GM19238 (cell line): ENCODE measurements around the gene MBD4.

Source experiments
- DNase-seq: peaks from one replicate; pipeline ENCODE4 v3.0.0; 2011; ENCODE audit warnings: low spot score; ENCODE audit not compliant: insufficient read length

MBD4 gene

DNA sequence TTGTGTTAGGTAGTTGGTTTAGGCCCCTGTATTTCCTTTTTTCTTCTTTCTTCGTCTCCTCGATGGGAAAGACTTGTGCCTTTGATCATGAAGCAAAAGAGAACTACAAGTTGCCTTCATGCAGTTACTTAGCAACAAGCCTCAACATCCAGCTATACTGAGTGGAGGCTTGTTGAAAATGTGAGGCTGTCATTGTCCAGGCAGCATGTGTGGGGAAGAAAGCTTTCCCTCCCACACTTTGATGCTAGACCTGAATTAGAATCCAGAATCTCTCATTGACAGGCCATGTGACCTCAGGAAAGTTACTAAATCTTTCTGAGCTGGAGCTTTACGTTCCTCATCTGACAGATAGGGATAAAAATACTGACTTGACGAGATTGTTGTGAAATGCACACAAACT lies 24.0 kb upstream of the MBD4 start:
- DNase-seq = no peak

DNA sequence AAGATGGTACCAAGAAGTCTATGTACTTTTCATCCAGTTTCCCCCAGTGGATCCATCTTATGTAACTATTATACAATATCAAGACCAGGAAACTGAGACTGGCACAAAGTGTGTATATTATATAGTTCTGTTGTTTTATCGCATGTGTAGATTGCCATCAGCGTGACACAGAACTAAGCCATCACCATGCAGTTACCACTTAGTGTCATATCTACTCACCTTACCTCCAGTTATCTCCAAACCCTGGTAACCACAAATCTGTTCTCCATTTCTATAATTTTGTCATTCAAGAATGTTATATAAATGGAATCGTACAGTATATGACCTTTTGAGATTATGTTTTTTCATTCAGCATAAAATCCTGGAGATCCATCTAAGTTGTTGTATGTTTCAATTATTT lies 23.3 kb upstream of the MBD4 start:
- DNase-seq = no peak

DNA sequence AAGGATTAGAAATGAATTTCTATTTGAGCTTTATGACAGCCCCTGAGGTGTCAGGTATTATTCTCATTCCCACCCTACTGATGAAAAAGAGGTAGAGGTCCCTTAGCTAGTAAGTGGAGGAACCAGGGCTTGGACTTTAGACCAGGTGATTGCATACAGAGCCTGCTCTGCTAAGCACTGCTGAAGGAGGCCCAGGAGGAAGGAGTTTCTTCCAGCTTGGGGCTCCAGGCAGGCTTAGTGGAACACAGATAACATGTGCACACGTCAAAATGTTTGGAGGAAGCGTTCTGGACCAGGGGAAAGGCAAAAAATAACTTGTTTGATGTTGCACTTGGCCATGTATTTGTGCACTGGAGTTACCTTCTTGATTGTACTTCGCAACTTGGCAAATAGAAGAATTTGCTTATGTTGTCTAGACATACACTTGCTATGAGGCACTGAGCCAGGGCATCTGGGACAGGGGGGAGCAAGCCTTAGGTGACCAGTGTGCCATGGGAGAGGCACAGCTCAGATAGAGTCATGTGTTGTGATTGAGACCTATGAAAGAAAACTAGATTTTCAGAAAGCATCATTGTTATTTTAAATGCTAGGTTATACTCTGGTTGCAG lies 22.7 kb upstream of the MBD4 start:
- no peak for DNase-seq

DNA sequence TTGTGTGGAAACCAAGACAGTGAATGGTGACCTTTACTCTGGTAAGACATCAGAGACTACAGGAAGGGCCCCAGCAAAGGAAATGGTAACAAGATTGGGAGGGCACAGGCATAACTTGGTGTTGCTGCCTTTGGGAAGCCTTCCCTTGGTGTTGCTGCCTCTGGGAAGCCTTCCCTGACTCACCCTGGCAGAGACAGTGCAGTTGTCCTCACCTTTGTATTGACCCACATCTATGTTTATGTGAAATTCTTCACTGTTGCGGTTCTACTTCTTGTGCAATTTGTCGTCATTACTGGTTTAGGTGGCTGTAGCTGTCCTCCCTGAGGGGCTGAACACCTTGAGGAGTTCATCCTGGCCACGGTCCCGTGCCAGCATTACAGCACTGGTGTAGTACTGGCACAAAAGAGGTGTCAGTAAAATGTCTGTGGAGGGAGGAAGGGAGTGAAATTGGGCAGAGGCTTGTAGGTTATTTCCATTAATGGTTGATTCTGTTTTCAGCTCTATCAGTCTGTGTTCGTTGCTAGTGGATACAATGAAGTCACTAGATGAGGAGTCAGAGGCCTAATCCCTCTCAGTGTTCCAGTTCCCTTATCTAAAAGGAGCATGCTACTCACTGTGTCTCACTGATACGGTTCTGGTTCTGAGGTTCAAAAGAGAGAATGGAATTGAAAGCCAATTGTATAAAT lies 21.9 kb upstream of the MBD4 start:
- DNase-seq = no peak

DNA sequence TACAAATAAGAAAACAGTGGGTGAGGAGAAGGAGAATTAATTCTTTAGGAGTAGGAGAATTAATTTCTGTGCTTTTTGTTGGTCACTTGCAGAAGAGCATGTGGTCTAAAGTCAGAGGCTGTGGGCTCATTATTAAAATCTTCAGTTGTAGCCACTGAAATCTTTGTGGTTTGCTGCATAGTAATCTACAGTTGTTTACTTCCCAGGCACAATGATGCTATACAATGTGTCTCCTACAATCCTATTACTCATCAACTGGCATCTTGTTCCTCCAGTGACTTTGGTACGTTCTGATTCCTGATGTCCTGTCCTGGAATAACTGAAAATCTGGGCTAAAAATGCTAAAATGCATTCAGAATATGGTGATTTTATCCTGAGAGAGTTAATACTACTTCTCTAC lies 21.3 kb upstream of the MBD4 start:
- no peak for DNase-seq

DNA sequence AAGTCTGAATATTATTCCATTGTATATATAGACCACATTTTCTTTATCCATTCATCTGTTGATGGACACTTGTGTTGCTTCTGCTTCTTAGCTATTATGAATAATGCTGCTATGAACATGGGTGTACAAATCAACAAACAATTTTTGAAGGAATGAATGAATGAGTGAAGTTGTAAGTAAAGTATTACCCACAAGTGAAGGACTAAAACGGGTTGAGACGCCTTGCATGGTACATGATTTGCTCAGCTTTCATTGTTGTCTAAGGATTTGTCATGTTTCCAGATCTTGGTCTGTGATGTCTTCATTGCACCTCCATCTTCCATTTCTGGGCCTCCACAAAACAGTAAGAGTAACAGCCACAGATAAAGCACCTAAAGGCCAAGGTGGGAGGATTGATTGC lies 20.8 kb upstream of the MBD4 start:
- DNase-seq = no peak

DNA sequence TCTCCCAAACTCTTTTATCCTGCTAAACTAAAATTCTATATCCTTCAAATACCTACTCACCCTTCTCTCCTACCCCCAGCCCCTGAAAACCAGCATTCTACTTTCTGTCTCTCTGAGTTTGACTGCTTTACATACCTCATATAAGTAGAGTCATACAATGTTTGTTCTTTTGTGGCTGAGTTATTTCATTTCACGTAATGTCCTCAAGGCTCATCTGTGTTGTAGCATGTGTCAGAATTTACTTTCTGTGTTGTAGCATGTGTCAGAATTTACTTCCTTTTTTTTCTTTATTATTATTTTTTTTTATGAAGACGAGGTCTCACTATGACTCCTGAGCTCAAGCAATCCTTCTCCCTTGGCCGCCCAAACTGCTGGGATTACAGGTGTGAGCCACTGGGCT lies 20.4 kb upstream of the MBD4 start:
- DNase-seq = no peak

DNA sequence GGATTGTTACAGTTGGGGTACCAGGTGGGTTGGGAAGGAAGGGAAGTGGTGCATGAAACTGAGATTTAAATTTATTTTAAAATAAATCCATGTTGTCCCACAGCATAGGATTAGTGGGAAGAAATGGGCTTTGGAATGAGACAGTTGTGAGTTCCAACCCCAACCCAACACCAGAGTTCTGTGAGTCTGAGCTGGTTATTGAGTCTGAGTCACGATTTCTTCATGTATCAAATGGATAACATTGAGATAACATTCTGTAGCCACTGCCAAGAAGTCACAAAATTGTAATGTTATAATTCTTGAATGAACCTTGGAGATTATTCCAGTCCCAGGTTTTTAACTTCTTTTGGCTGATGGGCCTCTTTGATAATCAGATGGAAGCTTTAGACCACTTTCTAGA lies 14.0 kb upstream of the MBD4 start:
- no peak for DNase-seq

DNA sequence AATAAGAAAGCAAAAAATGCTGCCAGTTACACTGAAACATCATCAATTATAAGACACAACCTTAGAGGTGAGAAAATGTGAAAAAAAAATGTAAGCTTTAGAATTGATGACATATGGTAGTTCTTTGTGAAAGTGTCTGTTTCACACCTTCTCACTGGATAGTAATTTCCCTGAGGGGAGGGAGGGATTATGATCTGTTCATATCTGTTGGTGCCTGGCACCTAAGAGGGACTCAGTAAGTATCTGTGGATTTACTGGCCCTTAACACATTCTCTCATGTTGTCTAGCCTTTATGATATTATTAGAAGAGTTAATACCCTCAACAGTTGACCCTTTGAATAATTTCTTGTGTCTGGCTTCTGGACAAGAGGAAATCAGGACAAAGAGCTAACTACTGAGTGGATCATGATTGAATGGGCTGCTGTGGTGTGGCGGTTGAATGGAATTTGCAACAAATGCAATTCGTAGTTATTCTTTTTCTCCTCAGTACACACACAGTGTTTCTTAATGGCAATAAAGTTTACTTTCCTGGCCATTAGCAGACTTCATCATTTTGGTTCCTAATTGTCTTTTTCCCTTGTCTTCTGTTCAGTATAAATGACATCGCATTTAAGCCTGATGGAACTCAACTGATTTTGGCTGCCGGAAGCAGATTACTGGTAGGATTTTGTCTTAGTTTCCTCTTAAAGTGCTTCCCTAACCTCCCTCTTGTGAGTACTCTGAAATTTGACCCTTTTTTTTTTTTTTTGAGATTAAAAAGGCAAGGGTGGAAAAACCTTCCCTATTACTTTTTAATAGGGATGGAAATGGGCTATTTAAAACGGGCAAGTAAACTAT lies 9.7 kb upstream of the MBD4 start:
- no peak for DNase-seq

DNA sequence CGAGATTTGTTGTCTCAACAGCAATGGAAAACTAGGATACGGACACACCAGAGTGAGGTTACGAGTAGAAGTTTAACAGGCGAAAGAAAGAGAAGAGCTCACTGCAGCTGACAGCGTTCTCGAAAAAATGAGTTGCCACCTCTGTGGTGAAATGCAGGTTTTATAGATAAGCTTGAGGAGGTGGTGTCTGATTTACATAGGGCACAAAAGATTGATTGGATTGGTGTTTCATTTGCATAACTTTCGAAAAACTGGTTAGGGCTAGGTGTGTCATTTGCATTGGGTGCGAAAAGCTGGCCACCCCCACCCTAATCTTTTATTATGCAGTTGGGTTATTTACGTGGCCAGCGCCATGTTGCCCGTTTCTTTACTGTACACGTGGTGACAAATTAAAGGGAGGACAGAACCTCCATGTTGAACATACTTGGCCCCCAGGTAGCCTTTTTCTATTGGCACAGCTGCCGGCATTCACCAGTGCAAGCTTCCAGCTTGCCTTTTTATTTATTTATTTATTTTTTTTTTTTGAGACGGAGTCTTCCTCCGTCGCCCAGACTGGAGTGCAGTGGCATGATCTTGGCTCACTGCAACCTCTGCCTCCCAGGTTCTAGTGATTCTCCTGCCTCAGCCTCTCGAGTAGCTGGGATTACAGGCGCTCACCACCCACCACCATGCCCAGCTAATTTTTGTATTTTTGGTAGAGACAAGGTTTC lies 8.6 kb upstream of the MBD4 start:
- DNase-seq = no peak

DNA sequence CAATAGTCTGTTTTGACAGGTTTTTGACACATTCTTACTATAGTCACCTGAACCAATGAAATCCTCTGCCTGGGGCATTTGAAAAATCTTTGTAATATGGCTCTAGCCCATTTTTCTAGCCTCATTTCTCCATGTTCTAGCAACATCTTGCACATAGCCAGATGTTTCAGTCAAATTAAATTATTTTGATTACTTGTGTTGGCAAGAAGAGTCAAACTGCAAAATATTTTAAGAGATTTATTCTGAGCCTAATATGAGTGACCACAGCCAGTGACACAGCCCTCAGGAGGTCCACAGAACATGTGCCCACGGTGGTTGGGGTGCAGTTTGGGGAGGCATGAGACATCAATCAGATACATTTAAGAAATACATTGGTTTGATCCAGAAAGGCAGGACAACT lies 7.2 kb upstream of the MBD4 start:
- no peak for DNase-seq

DNA sequence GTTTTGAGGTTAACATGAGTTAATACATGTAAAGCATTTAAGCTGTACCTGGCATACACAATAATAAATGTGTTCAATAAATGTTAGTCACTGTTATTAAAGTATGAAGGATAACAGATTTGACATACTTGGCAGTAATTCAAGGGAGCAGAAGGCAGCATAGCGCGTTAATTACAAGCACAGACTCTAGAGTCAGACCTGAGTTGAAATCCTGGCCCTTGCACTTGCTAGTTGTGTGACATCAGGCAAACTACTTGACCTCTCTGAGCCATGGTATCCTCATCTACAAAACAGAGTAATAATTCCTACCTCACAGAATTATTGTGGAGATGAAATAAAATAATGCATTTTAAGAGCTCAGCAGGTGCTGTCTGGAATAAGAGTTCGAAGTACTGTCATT lies 5.7 kb upstream of the MBD4 start:
- no peak for DNase-seq

DNA sequence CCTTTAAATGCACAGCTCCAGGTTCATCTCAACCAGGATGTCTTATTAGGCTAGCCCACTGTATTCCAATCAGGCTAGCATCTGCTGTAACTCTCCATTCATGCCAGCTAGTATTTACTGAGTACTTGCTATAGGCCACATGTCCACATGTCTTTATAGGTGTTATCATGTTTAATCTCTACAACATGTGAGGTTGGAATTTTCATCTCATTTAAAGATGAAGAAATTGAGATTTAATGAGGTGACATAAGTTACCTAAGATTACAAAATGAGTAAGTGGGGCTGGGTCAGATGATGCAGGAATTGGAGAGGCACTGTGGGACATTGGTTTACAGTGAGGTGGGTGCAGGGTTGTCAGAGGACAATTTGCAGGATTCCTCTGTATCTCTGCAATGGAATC lies 3.2 kb upstream of the MBD4 start:
- no peak for DNase-seq

DNA sequence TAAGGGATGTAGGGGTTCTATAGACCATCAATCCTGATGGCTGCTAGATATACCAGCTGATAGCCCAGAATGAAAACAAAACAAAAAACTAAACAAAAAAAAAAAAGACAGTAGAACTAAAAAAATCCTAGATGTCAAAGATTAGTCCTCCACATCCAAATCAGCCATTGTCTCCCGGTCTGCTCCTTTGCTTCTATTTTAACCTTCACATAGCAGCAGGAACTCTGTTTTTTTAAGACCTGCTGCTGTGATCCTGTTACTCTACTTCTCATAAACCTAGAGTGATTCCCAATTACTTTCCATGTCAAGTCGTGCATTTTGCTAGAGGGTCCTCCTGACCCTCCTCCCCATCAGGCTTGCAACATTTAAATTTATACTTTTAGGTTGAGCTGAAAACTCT lies 2.7 kb upstream of the MBD4 start:
- DNase-seq = no peak

DNA sequence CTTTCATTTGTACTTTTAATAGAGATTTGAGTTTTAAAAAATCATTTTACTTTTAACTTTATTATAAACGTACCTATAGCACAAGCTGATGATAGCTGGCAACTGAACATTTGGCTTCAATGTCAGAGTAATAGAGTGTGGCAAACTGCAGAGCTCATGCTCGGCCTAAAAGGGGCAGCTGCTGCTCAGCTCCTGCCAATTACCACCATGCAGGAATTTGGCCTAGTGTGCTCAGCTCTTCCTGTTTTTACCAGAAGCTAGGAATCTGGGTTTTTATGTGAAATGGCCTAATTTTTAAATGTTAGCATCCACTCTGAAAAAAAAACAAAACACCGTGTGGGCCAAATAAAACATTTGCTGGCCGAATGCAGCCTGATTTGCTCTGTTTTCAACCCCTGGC lies 2.0 kb upstream of the MBD4 start:
- no peak for DNase-seq

DNA sequence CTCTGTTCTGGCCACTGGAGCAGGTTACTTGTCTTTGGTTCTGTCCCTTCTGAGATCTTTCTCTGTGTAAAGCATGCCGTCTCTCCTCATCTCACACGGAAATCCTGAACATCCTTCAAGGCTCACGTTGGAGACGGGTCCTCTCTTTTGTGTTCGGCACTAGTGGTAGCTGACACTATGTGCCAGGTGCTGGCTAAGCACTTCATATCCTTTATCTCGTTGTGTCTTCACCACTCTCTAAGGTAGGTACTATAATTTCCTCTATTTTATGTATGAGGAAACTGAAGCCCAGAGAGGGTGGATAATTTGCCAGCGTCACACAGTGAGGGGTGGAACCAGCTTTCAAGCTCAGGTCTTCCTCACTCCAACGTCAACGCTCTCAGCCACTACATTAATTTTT lies 1.5 kb upstream of the MBD4 start:
- DNase-seq = no peak

DNA sequence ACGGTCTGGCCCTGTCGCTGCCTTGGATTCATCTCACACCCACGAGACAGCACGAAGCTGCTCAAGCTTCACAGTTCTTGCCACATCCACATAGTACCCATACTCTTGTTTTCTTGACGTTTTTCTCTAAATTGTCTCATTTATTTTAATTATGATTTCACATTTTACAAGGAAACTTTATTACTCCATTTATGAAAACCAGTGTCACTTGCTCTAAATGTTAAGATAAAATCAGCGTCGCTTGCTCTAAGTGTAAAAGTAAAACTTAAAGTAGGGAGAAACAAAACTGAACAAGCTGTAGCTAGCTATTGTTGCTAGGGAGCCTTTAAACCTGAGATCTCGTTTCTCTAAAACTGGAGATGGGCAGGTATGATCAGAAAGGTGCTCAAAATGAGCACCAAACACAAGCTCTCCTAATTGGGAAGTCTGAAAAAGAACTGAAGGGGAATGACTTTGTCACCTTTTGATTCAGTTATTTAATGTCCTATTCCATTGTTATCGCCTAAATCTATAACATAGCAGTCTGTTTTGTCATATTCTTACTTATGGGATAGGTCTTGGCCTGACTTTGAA lies 956 bp upstream of the MBD4 start:
- DNase-seq = no peak

DNA sequence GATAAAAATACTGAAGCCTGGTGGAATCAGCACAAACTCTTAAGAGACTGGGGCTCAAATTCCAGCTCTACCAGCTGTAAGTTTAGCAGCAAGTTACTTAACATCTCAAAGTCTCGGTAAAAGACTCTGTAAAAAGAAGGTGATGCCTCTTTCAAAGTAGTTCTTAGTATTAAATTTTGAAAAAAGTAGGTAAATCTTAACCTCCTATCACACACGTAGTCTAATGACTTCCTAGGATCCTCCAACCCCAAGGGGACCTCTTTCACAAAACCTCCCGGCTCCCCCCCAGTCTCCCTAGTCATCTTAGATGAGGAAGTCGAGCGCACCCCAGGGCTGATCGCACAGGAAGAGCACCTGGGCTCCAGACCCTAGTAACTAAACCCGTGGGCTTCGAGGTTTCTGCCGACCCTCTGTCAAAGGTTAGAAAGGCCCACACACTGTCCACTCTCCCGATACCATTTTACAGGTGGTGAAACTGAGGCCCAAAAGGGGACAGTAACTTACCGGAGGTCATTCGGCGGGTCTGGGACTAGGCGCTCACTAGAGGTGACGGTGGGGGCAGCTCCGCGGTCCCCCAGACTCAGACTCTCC lies 427 bp downstream of the MBD4 start:
- peak; percentile 31 for DNase-seq

DNA sequence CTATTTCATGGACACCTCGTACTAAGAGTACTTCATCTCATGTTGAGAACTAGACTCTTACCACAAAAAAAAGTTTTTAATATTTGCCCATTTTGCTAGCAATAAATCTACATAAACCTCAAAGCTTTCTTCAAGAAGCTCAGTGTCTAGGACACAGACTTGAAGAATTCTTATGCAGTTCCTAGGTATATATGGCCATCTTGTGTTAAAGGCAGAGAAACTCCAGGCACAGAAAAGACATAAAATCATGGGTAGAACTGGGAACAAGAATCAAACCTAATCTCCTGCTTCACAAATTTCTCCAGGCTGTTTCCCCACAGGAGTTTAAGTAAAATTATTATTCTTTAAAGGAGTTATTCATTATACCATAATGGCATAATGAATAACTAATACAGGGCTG lies 4.4 kb downstream of the MBD4 start:
- no peak for DNase-seq

DNA sequence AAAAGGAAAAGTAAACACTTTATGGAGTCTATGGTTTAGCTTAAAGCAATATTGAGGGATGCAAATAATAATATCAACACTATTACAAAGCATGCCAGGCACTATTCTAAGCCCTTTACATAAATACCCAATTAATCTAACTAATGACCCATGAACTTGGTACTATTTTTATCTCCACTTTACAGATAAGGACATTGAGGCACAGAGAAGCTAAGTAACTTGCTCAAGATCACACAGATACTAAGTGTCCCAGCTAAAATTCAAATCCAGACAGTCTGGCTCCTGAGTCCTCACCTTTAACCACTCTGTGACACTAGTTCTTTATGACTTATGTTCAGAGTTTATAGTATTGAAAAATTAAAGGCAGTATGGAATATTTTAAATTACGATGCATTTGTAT lies 5.6 kb downstream of the MBD4 start:
- DNase-seq = no peak

DNA sequence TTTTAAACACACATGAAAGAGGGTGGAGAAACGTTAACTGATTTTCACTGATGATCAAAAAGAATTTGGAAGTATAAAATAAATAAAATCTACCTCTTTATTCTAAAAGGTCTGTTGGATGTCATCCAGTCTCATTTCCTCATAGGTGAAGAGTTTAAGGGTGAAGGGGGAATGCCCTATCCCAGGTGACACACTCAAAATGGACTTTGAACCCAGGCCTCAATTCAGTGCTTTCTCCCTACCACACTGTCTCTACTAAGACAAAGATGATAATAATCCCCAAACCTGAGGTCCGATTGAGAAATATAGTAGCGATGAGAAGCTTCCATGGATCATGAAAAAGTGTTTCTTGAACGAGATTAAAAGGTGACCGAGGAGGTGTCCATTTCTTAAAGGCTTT lies 6.2 kb downstream of the MBD4 start:
- DNase-seq = no peak
